ENCODE data around the gene SHC3. TPM values are rescaled to one million over a fixed set of nuclear protein-coding genes. Genes with fewer than 3 reads are reported as not detected.

Gene SHC3
- total RNA-seq, 1 experiment from 2014 or later: 1.8 TPM

DNA sequence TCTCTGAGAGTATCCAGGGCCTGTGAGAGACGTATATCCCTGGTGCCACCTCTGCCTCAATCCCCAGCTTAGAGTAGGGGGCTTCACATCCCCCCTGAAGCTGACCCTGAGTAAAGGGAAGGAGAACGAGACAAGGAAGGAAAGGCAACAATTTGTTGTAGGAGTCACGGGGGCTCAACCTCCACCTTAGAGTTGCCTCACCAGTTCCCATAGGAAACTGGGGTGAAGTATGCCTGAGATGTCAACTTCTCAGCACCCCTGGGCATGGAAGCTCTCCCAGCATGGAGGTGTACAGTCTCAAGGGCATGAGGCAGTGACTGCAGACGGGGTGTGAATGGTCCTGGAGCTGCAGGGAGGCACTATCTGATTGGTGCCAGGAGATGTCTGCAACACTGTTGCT is 133.7 kb downstream of the SHC3 start:
- no peaks in the 10 kb centered on the region for H3K23me2 ChIP-seq (ENCODE audit: insufficient read length, low read depth, low read length, poor library complexity, severe bottlenecking)
- H4K5ac ChIP-seq (ENCODE audit: insufficient read length, low read depth, low read length): no peak overlapping the region
- H3K56ac ChIP-seq (ENCODE audit: insufficient read length, low read depth, low read length): no peak overlapping the region
- Mint-ChIP-seq H3K27me3 (ENCODE audit: low read depth) (no peaks in the 10 kb centered on the region), H3K36me3 (ENCODE audit: insufficient read depth in 1 of 3, low read depth in 3 of 3) (no peaks in the 10 kb centered on the region), H3K4me1 (no peaks in the 10 kb centered on the region), H3K27ac (no peak overlapping the region), H3K4me3 (no peak overlapping the region), H3K9me3 (no peaks in the 10 kb centered on the region)
- H3T11ph ChIP-seq (ENCODE audit: low read length): no peak overlapping the region
- no peak overlapping the region for H3K23ac ChIP-seq (ENCODE audit: insufficient read length, low read depth, low read length)
- no peak overlapping the region for H3K4ac ChIP-seq (ENCODE audit: low read depth, low read length)
- no peak overlapping the region for H2BK12ac ChIP-seq (ENCODE audit: insufficient read length, low read depth, low read length)
- no peaks in the 10 kb centered on the region for H3K9me3 ChIP-seq (ENCODE audit: control insufficient read depth, low read depth, low read length)
- no peak overlapping the region for H2AK5ac ChIP-seq (ENCODE audit: insufficient read length, low read length)
- H3K4me1 ChIP-seq (ENCODE audit: insufficient read depth, low read length): no peaks in the 10 kb centered on the region
- H2BK5ac ChIP-seq (ENCODE audit: insufficient read length, low read length): no peak overlapping the region
- H4K8ac ChIP-seq (replicated peaks; ENCODE audit: insufficient read length, low read depth, low read length): no peak overlapping the region
- H2BK120ac ChIP-seq (ENCODE audit: low read depth, low read length, poor library complexity, severe bottlenecking): no peak overlapping the region
- no peak for TF ChIP-seq CTCF (conservative IDR thresholded peaks at IDR 0.05)
- H4K91ac ChIP-seq (ENCODE audit: insufficient read length, low read depth, low read length): no peak overlapping the region
- H2AFZ ChIP-seq (ENCODE audit: low read length): no peak overlapping the region
- DNase-seq: no peak
- H3K27ac ChIP-seq (ENCODE audit: insufficient read length, low read depth, low read length): no peak overlapping the region
- no peak overlapping the region for H3K9ac ChIP-seq (ENCODE audit: extremely low read depth, insufficient read length, low read length)
- H4K20me1 ChIP-seq (ENCODE audit: control insufficient read depth, insufficient read depth, insufficient read length): no peaks in the 10 kb centered on the region
- H2BK15ac ChIP-seq (ENCODE audit: low read depth, low read length): no peak overlapping the region
- no peak overlapping the region for H3K18ac ChIP-seq (ENCODE audit: insufficient read length, low read depth, low read length)
- H2BK20ac ChIP-seq (ENCODE audit: low read depth, low read length, poor library complexity, severe bottlenecking): no peak overlapping the region
- H3K79me2 ChIP-seq (ENCODE audit: insufficient read depth, low read length): no peaks in the 10 kb centered on the region
- H3K79me1 ChIP-seq (ENCODE audit: insufficient read depth, low read depth, low read length, poor library complexity, severe bottlenecking): no peaks in the 10 kb centered on the region
- no CpG with 5 or more reads among the region's 4 CpGs for WGBS (ENCODE audit: extremely low coverage, insufficient read length, low lambda C conversion rate)
- H3K27me3 ChIP-seq (ENCODE audit: insufficient read depth, low read length): no peaks in the 10 kb centered on the region
- no peak overlapping the region for H3K4me2 ChIP-seq (ENCODE audit: insufficient read depth, insufficient read length, low read length)
- H3K14ac ChIP-seq (ENCODE audit: insufficient read depth, low read length): no peak overlapping the region

All from H9 (cell line).